Stimulated activated CD4-positive, alpha-beta T cell treated with anti-CD3 and anti-CD28 coated beads, Interleukin-4, amount 100 ng/mL, for 48 hours (primary cell): ENCODE measurements around the gene RUVBL1.

Source experiments
- DNase-seq, 2 donors: peaks; one replicate each; pipeline ENCODE4 v3.0.0-alpha.2; 2020; ENCODE audit warnings: low read depth in 2 of 2

RUVBL1 gene

DNA sequence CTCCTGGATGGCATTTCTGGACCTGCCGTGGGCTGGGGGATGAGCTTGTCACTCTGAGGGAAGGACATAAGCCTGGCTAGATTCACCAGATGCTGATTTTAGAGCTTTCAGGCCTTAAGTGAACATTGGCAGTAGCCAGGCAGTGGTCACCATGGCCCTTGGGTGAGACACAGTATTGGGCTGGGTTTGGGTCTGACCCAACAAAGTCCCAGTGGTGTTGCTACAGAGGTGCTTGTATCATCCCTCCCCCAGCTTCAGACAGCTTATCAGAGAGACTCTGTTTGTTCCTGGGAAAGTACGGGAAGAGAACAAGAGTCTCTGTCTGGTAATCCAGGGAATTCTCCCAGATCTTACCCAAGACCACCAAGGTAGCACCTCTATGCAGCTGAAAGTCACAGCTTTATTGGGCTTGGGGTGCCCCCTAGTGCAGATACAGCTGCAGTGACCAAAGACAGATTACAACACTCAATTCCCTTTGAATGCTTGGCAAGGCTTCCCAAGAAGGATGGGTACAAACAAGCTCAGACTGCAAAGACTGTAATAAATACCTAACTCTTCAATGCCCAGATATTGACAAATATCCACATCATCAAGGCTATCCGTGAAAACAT, 9.8 kb upstream of the RUVBL1 start:
- DNase-seq = peak in 1 of 2 donors; percentile 31

DNA sequence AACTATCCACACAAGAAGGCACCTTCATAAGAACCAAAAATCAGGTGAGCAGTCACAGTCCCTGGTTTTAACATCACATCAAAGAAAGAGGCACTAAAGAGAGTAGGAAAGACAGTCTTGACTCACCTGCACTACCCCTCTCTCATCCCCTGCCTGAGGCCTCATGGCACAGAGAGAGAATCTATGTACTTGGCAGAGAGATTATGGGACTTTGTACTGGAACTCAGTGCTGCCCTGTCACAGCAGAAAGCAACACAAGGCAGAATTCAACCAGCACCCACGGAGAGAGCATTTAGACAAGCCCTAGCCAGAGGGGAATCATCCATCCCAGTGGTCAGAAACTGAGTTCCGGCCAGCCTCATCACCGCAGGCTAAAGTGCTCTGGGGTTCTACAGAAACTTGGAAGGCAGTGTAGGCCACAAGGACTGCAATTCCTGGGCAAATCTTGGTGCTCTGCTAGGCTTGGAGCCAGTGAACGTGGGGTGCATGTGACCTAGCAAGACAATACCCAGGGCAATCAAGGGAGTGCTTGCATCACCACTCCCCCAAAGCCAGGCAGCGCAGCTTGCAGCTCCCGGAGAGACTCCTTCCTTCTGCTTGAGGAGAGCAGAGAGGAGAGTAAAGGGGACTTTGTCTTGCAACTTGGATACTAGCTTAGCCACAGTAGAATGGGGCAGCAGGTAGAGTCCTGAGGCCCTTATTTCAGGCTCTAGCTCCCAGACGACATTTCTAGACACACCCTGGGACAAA, 8.5 kb upstream of the RUVBL1 start:
- no peak for DNase-seq

GRCh38 chr3:128128251-128128650, 4.6 kb upstream of the RUVBL1 start:
- DNase-seq = no peak

DNA sequence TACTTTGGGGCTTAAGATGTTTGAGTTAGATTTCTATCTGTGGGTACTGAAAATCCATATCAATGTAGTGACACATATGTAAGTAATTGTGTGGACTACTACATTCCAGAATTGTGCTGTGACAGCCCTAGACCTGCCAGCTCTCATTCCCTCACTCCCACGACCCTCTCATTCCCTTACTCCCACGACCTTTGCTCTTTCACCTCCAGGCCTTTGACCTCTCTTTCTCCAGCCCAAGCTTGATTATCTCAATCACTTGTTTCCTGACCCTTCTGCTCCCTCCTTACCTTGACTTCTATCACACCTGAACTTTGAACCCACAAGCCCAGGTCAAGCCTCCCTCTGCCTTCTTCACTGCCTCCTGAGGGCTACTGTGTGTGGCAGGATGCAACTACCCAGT, 3.6 kb upstream of the RUVBL1 start:
- DNase-seq = no peak

DNA sequence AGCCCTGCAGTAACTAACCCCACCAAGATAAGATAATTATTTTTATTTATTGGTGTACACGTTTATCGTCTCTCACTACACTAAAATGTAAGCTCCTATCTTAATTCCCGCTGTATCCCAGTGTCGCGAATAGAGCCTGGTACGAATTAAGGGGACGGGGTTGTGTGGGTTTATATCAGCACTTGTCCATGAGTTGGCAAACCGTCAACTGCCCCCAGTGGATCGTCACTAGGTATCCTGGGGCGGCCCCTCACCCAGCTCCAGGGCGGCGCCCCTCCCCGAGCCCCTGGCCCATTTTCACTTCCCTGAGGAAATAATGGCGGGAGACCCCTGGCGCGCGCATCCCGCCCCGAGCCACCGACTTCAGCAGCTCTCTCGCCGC, 465 bp downstream of the RUVBL1 start:
- DNase-seq = peak in 1 of 2 donors; percentile 2

DNA sequence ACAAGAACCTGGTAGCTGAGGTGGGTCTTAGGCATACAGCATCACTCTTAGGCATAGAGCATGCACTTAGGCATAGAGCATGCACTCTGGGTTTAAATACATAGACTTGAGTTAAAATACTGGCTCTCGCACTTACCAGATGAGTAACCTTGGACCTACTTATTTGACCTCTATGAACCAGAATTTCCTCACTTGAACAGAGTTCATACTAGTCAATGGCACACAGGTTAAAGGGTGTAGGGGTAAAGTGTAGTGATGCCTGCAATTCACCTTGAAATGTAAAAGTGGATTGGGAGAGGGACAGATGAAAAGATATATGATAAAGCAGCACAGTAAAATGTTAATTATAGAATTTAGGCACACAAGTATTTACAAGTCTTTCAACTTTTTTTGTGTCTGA, 1.6 kb downstream of the RUVBL1 start:
- no peak for DNase-seq

GRCh38 chr3:128113817-128114794, 9.5 kb downstream of the RUVBL1 start:
- no peak for DNase-seq

- peak in 1 of 2 donors; percentile 30 for DNase-seq
These were observed 11.1 kb downstream of the RUVBL1 start for GRCh38 chr3:128112357-128112968.

GRCh38 chr3:128111147-128111546, 12.5 kb downstream of the RUVBL1 start:
- DNase-seq = no peak

DNA sequence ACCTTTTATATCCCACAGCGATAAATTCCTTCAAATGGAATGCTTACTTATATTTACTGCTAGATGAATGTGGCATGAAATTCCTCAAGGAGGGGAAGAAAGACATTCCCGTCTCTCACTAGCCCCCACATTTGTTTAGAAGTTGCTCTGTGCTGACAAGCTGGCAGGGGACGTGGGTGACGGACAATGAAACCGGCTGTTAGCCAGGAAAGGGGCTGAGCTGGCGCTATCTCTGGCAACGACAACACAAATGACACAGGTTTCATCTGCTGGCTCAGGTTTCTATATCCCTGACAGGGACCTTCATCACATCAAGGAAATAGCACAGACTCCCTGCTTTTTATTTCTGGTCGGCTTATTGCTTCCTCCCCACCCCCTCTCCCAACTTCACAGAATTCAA, 15.8 kb downstream of the RUVBL1 start:
- no peak for DNase-seq

DNA sequence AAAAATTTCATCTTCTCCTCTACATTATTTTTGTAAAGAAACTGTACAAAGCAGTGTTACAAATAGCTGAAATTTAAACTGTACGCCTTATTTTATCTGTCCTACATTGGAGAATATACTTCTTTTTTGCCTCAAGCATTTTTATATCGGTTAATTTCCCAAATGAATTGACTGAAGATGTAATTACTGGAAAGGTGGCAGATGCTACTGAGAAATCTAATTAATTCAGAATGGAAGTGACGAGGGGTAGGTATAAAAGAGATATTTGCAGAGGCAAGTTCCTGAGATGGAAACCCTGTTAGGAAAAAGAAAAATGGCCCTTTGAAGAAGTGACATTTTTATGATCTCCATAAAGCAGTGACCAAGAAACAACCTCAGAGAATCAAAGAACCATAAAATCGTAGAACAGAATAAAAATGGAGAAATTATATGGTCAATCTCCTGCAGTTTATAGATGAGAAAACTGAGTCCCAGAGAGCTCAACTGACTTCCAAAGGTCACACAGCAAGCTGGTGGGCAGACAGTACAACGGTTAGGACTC, 20.4 kb downstream of the RUVBL1 start:
- no peak for DNase-seq

- DNase-seq = no peak
These were observed 23.0 kb downstream of the RUVBL1 start for GRCh38 chr3:128100638-128101037.

DNA sequence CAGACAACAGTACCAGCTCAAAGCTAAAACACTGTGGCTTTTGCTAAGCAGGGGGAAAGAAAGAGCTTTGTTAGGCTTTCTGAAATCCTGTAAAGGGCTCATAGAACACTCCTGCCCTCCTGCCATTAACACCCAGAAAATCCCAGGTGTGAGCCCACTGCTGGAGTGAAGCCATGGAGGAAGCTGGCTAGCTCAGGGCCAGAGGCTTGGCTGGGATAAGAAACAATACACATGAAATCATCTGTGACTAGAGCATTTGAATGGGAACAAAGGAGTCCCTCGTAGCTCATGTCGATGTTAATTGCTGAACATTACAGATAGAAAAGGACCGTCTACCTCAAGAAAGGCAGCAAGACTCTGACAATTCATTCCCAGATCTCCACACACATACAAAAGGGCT, 23.5 kb downstream of the RUVBL1 start:
- DNase-seq = no peak

GRCh38 chr3:128098234-128098633, 25.4 kb downstream of the RUVBL1 start:
- no peak for DNase-seq

GRCh38 chr3:128095222-128095703, 28.3 kb downstream of the RUVBL1 start:
- peak; percentile 63 to 77 for DNase-seq

DNA sequence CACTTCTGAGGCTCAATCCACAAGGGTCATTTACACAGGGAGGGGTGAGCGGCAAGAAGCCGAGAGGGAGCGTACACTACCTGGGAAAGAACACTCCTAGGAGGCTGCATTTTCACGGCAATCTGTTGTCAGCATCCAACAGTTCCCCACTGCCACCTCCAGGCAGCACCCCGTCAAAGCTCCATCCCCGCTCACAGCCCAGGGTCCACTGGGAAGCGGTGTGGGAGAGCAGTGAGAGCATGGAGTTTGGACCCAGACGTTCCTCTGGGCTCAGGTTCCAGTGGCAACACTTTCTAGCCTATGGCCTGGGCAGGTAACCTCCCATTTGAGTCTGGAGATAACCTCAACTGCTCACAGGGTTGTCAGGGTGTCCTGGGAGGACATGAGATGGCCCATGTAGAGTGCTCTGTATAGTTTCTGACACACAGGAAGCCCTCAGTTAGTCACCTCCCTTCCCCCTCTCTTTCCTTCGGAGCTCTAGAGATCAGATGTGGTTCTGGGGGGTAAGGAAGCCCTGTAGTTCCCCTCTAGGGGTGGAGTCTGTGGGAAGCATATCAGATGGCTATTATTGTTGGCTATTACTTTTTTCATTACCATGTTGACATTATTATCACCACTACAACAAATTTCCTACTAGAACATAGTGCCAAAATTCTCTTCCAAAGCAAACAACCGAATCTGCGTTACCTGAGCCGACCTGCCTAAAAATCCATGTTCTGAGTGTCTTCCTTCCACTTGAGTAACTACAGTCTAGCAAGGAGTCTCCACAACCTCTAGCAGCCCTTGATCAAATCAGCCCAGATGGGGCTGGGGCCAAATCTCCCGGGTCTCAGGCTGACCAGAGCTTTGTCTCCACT, 29.1 kb downstream of the RUVBL1 start:
- DNase-seq = no peak

DNA sequence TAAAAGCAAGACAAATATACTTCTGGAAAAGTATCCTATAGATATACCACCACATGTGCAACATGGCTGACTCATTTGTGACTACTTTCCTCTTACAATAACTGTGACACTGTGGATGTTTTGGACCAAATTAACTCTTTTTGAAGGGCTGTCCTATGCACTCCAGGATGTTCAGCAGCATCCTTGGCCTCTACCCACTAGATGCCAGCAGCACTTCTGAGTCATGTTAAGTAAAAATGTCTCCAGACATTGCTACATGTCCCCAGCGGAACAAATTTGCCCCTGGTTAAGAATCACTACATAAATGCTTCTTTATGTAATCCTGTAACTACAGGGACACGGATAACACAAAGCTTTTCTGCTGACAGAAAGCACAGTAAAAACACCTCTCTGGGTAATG, 32.0 kb downstream of the RUVBL1 start:
- DNase-seq = no peak

DNA sequence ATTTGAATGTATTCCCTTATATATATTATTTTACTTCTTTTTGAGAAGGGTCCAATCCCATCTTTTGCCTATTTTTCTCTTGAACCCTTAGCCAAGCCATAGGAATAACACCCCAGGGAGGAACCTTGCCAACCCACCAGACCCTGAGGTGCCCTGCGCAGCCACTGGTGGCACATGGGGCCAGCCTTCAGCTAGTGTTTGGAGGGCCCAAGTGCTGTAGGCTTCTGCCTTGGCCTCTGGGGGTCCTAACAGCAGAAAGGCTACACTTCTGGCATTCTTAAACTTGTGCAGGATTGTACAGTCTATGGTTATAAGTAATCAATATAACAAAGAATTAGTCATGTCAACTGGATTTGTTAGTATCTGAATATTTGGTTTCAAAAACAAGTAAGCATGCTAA, 34.5 kb downstream of the RUVBL1 start:
- no peak for DNase-seq

DNA sequence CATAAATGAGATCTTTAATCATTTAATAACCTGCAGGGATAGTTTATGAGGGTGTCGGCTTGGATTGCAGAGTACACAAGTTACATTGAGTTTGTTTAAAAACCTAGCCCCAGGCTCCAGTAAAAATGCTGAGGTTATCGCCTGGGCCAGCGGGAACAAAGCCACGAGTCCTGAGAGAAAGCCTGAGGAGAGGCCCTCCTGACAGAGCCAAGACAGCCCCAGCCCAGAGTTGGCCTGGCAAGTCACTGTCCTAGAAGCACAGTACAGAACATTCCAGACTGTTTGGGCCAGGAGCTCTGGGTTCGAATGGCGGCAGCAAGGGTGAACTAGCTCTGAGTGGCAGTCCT, 39.0 kb downstream of the RUVBL1 start:
- no peak for DNase-seq

- no peak for DNase-seq
These were observed 39.5 kb downstream of the RUVBL1 start for GRCh38 chr3:128083980-128084674.
